Stimulated activated CD8-positive, alpha-beta memory T cell treated with anti-CD3 and anti-CD28 coated beads, Interleukin-4, amount 100 ng/mL, for 4 hours (primary cell): ENCODE data around the gene ADAM33.

ENCODE experiments used
- DNase-seq, 2 donors: peaks; one replicate each; pipeline ENCODE4 v3.0.0-alpha.2; 2020; ENCODE audit warnings: low read depth in 2 of 2, low spot score in 1 of 2

The ADAM33 gene

GRCh38 chr20:3691306-3691705 is 9.5 kb upstream of the ADAM33 start:
- DNase-seq: no peak

- DNase-seq: no peak
Observed at GRCh38 chr20:3690413-3690812, 8.6 kb upstream of the ADAM33 start.

GRCh38 chr20:3689978-3690377 is 8.2 kb upstream of the ADAM33 start:
- DNase-seq: no peak

- no peak for DNase-seq
Observed at GRCh38 chr20:3687655-3688054, 5.8 kb upstream of the ADAM33 start.

- DNase-seq: no peak
Observed at GRCh38 chr20:3686867-3687321, 5.1 kb upstream of the ADAM33 start.

- DNase-seq: no peak
Observed at GRCh38 chr20:3686421-3686820, 4.6 kb upstream of the ADAM33 start.

GRCh38 chr20:3685341-3685740 is 3.5 kb upstream of the ADAM33 start:
- DNase-seq: no peak

- DNase-seq: no peak
Observed at GRCh38 chr20:3681352-3681930, 369 bp downstream of the ADAM33 start.

GRCh38 chr20:3680701-3681351 is 984 bp downstream of the ADAM33 start:
- DNase-seq: no peak

- no peak for DNase-seq
Observed at GRCh38 chr20:3679749-3680700, 1.8 kb downstream of the ADAM33 start.

GRCh38 chr20:3678856-3679720 is 2.7 kb downstream of the ADAM33 start:
- no peak for DNase-seq

GRCh38 chr20:3678198-3678597 is 3.6 kb downstream of the ADAM33 start:
- no peak for DNase-seq

GRCh38 chr20:3677733-3678132 is 4.1 kb downstream of the ADAM33 start:
- no peak for DNase-seq

- DNase-seq: no peak
Observed at GRCh38 chr20:3674995-3675900, 6.6 kb downstream of the ADAM33 start.

GRCh38 chr20:3674447-3674846 is 7.4 kb downstream of the ADAM33 start:
- DNase-seq: no peak

- DNase-seq: no peak
Observed at GRCh38 chr20:3673221-3674070, 8.4 kb downstream of the ADAM33 start.

GRCh38 chr20:3672547-3673171 is 9.2 kb downstream of the ADAM33 start:
- no peak for DNase-seq

- DNase-seq: no peak
Observed at GRCh38 chr20:3671986-3672546, 9.7 kb downstream of the ADAM33 start.
